Measurements from ENCODE around the gene ECM2. TPM values are rescaled to one million over a fixed set of nuclear protein-coding genes. Genes with fewer than 3 reads are reported as not detected.
"Not testable (repeated sequence)": the region's sequence is repeated elsewhere in the genome, so short reads cannot be mapped to it uniquely, and the experiment has no call there.

Gene ECM2
- polyA plus RNA-seq (2013, experiment 1 of 2) = 0.03 TPM
- polyA plus RNA-seq (2013, experiment 2 of 2) = 0.01 TPM

- no peaks in the 10 kb centered on the region for H3K79me2 ChIP-seq (ENCODE audit: control insufficient read depth, insufficient read depth, low read length)
- no peak within 1 kb of the TSS for H4K8ac ChIP-seq (ENCODE audit: low read depth, low read length)
- DNase-seq = no peak
- WGBS (ENCODE audit: extremely low coverage, insufficient coverage, low lambda C conversion rate) = 100% methylated on average over 3 of the region's 7 CpGs
- no peak within 1 kb of the TSS for H2BK120ac ChIP-seq (ENCODE audit: low read depth, low read length)
- H3K56ac ChIP-seq (ENCODE audit: low read length) = no peak within 1 kb of the TSS
- no peak within 1 kb of the TSS for H3K27ac ChIP-seq (ENCODE audit: low read depth, low read length)
- no peak within 1 kb of the TSS for H2AK5ac ChIP-seq (ENCODE audit: low read length)
- no peak within 1 kb of the TSS for H3K9ac ChIP-seq (ENCODE audit: low read length)
- no peak within 1 kb of the TSS for H4K5ac ChIP-seq (ENCODE audit: low read length)
- H3K4me2 ChIP-seq (ENCODE audit: low read length) = no peak within 1 kb of the TSS
- H3K18ac ChIP-seq (ENCODE audit: low read length) = no peak within 1 kb of the TSS
- H3K36me3 ChIP-seq (ENCODE audit: control insufficient read depth, insufficient read depth, low read length) = no peaks in the 10 kb centered on the region
- H3K23ac ChIP-seq (ENCODE audit: low read length) = no peak within 1 kb of the TSS
- H2BK5ac ChIP-seq (ENCODE audit: low read length) = no peak within 1 kb of the TSS
- H3K4ac ChIP-seq (ENCODE audit: low read depth, low read length) = no peak within 1 kb of the TSS
- no peaks in the 10 kb centered on the region for H3K4me1 ChIP-seq (ENCODE audit: control insufficient read depth, low read depth, low read length)
- H3K27me3 ChIP-seq (ENCODE audit: insufficient read depth, low read length, poor library complexity) = no peaks in the 10 kb centered on the region
- no peak within 1 kb of the TSS for H3K4me3 ChIP-seq (ENCODE audit: low read length)
- no peaks in the 10 kb centered on the region for H3K79me1 ChIP-seq (ENCODE audit: low read length)
- H2BK15ac ChIP-seq (replicated peaks; ENCODE audit: low read depth) = no peak within 1 kb of the TSS
Measured at GRCh38 chr9:92535940-92536850, at the start of gene ECM2. Gene ECM2 (minus strand): TSS chr9:92535990. CDS start chr9:92522866, 13,124 bp downstream.

- Histone ChIP-seq H3K4me2 (ENCODE audit: low read length) (no peak overlapping the region), H3K4me3 (ENCODE audit: low read length) (no peak overlapping the region), H2AK5ac (ENCODE audit: low read length) (no peak overlapping the region), H3K36me3 (ENCODE audit: control insufficient read depth, insufficient read depth, low read length) (no peaks in the 10 kb centered on the region), H4K5ac (ENCODE audit: low read length) (no peak overlapping the region), H3K27me3 (ENCODE audit: insufficient read depth, low read length, poor library complexity) (no peaks in the 10 kb centered on the region), H3K18ac (ENCODE audit: low read length) (no peak overlapping the region), H3K23ac (ENCODE audit: low read length) (no peak overlapping the region), H3K9ac (ENCODE audit: low read length) (no peak overlapping the region), H4K8ac (ENCODE audit: low read depth, low read length) (no peak overlapping the region), H3K27ac (ENCODE audit: low read depth, low read length) (no peak overlapping the region), H3K4me1 (ENCODE audit: control insufficient read depth, low read depth, low read length) (no peaks in the 10 kb centered on the region), H3K4ac (ENCODE audit: low read depth, low read length) (no peak overlapping the region), H2BK120ac (ENCODE audit: low read depth, low read length) (no peak overlapping the region), H3K79me2 (ENCODE audit: control insufficient read depth, insufficient read depth, low read length) (no peaks in the 10 kb centered on the region), H3K79me1 (ENCODE audit: low read length) (no peaks in the 10 kb centered on the region), H2BK5ac (ENCODE audit: low read length) (no peak overlapping the region), H3K56ac (ENCODE audit: low read length) (no peak overlapping the region), H2BK15ac (replicated peaks; ENCODE audit: low read depth) (no peak overlapping the region)
- no CpG with 5 or more reads among the region's 1 CpG for WGBS (ENCODE audit: extremely low coverage, insufficient coverage, low lambda C conversion rate)
- no peak for DNase-seq
Measured at GRCh38 chr9:92576175-92576574, 40.4 kb upstream of the ECM2 start.

- H2BK15ac ChIP-seq (replicated peaks; ENCODE audit: low read depth); H3K56ac ChIP-seq (ENCODE audit: low read length); H3K9ac ChIP-seq (ENCODE audit: low read length); H3K36me3 ChIP-seq (ENCODE audit: control insufficient read depth, insufficient read depth, low read length); H3K4me1 ChIP-seq (ENCODE audit: control insufficient read depth, low read depth, low read length); H2BK120ac ChIP-seq (ENCODE audit: low read depth, low read length); H3K4me2 ChIP-seq (ENCODE audit: low read length); H3K27ac ChIP-seq (ENCODE audit: low read depth, low read length); H2AK5ac ChIP-seq (ENCODE audit: low read length); DNase-seq; H4K5ac ChIP-seq (ENCODE audit: low read length); H3K18ac ChIP-seq (ENCODE audit: low read length); H4K8ac ChIP-seq (ENCODE audit: low read depth, low read length); H2BK5ac ChIP-seq (ENCODE audit: low read length); H3K79me2 ChIP-seq (ENCODE audit: control insufficient read depth, insufficient read depth, low read length); H3K27me3 ChIP-seq (ENCODE audit: insufficient read depth, low read length, poor library complexity); H3K79me1 ChIP-seq (ENCODE audit: low read length); H3K4ac ChIP-seq (ENCODE audit: low read depth, low read length); H3K4me3 ChIP-seq (ENCODE audit: low read length); H3K23ac ChIP-seq (ENCODE audit: low read length): not testable (repeated sequence)
- WGBS (ENCODE audit: extremely low coverage, insufficient coverage, low lambda C conversion rate) = no CpG with 5 or more reads among the region's 14 CpGs
Measured at GRCh38 chr9:92573612-92574011, 37.8 kb upstream of the ECM2 start.

- H2AK5ac ChIP-seq (ENCODE audit: low read length); H2BK5ac ChIP-seq (ENCODE audit: low read length); H3K4me2 ChIP-seq (ENCODE audit: low read length); DNase-seq; H4K5ac ChIP-seq (ENCODE audit: low read length); H3K79me2 ChIP-seq (ENCODE audit: control insufficient read depth, insufficient read depth, low read length); H3K27ac ChIP-seq (ENCODE audit: low read depth, low read length); H3K4ac ChIP-seq (ENCODE audit: low read depth, low read length); H2BK15ac ChIP-seq (replicated peaks; ENCODE audit: low read depth); H4K8ac ChIP-seq (ENCODE audit: low read depth, low read length); H3K27me3 ChIP-seq (ENCODE audit: insufficient read depth, low read length, poor library complexity); H3K9ac ChIP-seq (ENCODE audit: low read length); H3K79me1 ChIP-seq (ENCODE audit: low read length); H3K4me1 ChIP-seq (ENCODE audit: control insufficient read depth, low read depth, low read length); H3K36me3 ChIP-seq (ENCODE audit: control insufficient read depth, insufficient read depth, low read length); H3K4me3 ChIP-seq (ENCODE audit: low read length); H3K56ac ChIP-seq (ENCODE audit: low read length); H2BK120ac ChIP-seq (ENCODE audit: low read depth, low read length); H3K18ac ChIP-seq (ENCODE audit: low read length); H3K23ac ChIP-seq (ENCODE audit: low read length): not testable (repeated sequence)
- WGBS (ENCODE audit: extremely low coverage, insufficient coverage, low lambda C conversion rate) = no CpG with 5 or more reads among the region's 2 CpGs
Measured at GRCh38 chr9:92571871-92572270, 36.1 kb upstream of the ECM2 start.

- Histone ChIP-seq H2AK5ac (ENCODE audit: low read length) (no peak overlapping the region), H3K4me3 (ENCODE audit: low read length) (no peak overlapping the region), H2BK5ac (ENCODE audit: low read length) (no peak overlapping the region), H3K4ac (ENCODE audit: low read depth, low read length) (no peak overlapping the region), H2BK120ac (ENCODE audit: low read depth, low read length) (no peak overlapping the region), H3K79me1 (ENCODE audit: low read length) (no peaks in the 10 kb centered on the region), H3K56ac (ENCODE audit: low read length) (no peak overlapping the region), H4K5ac (ENCODE audit: low read length) (no peak overlapping the region), H4K8ac (ENCODE audit: low read depth, low read length) (no peak overlapping the region), H3K36me3 (ENCODE audit: control insufficient read depth, insufficient read depth, low read length) (no peaks in the 10 kb centered on the region), H3K18ac (ENCODE audit: low read length) (no peak overlapping the region), H3K4me2 (ENCODE audit: low read length) (no peak overlapping the region), H3K27me3 (ENCODE audit: insufficient read depth, low read length, poor library complexity) (no peaks in the 10 kb centered on the region), H3K9ac (ENCODE audit: low read length) (no peak overlapping the region), H3K79me2 (ENCODE audit: control insufficient read depth, insufficient read depth, low read length) (no peaks in the 10 kb centered on the region), H3K27ac (ENCODE audit: low read depth, low read length) (no peak overlapping the region), H2BK15ac (replicated peaks; ENCODE audit: low read depth) (no peak overlapping the region), H3K23ac (ENCODE audit: low read length) (no peak overlapping the region), H3K4me1 (ENCODE audit: control insufficient read depth, low read depth, low read length) (no peaks in the 10 kb centered on the region)
- no CpG with 5 or more reads among the region's 2 CpGs for WGBS (ENCODE audit: extremely low coverage, insufficient coverage, low lambda C conversion rate)
- DNase-seq = no peak
Measured at GRCh38 chr9:92564982-92565381, 29.2 kb upstream of the ECM2 start.

GRCh38 chr9:92564504-92564903 lies 28.7 kb upstream of the ECM2 start:
- Histone ChIP-seq H3K27me3 (ENCODE audit: insufficient read depth, low read length, poor library complexity) (no peaks in the 10 kb centered on the region), H3K56ac (ENCODE audit: low read length) (no peak overlapping the region), H4K5ac (ENCODE audit: low read length) (no peak overlapping the region), H2BK5ac (ENCODE audit: low read length) (no peak overlapping the region), H3K27ac (ENCODE audit: low read depth, low read length) (no peak overlapping the region), H3K4ac (ENCODE audit: low read depth, low read length) (no peak overlapping the region), H3K4me1 (ENCODE audit: control insufficient read depth, low read depth, low read length) (no peaks in the 10 kb centered on the region), H3K23ac (ENCODE audit: low read length) (no peak overlapping the region), H3K4me3 (ENCODE audit: low read length) (no peak overlapping the region), H2BK15ac (replicated peaks; ENCODE audit: low read depth) (no peak overlapping the region), H3K9ac (ENCODE audit: low read length) (no peak overlapping the region), H3K4me2 (ENCODE audit: low read length) (no peak overlapping the region), H4K8ac (ENCODE audit: low read depth, low read length) (no peak overlapping the region), H3K79me2 (ENCODE audit: control insufficient read depth, insufficient read depth, low read length) (no peaks in the 10 kb centered on the region), H3K36me3 (ENCODE audit: control insufficient read depth, insufficient read depth, low read length) (no peaks in the 10 kb centered on the region), H2BK120ac (ENCODE audit: low read depth, low read length) (no peak overlapping the region), H3K18ac (ENCODE audit: low read length) (no peak overlapping the region), H2AK5ac (ENCODE audit: low read length) (no peak overlapping the region), H3K79me1 (ENCODE audit: low read length) (no peaks in the 10 kb centered on the region)
- DNase-seq = no peak
